Bronchial epithelial cell (primary cell): Measurements from ENCODE around the gene HERC6. TPM values are rescaled to one million over a fixed set of nuclear protein-coding genes. Genes with fewer than 3 reads are reported as not detected.
A peak's percentile ranks its signal among the peaks of the same experiment; 100 is the strongest.
"Not testable (repeated sequence)": the region's sequence is repeated elsewhere in the genome, so short reads cannot be mapped to it uniquely, and the experiment has no call there.

Source experiments
- DNase-seq: peaks from one replicate; pipeline ENCODE4 v3.0.0-alpha.2; 2010; ENCODE audit warnings: low read depth
- FAIRE-seq: peaks from 2 replicates; lab custom pipeline; 2011; peaks lifted over from hg19 to GRCh38; lab: Jason Lieb, UNC
- H3K27me3 ChIP-seq: 2 replicates; pipeline ENCODE4 v1.5.1; 2011; ENCODE audit warnings: low read length; ENCODE audit not compliant: control insufficient read depth, insufficient read depth
- H3K36me3 ChIP-seq: 2 replicates; pipeline ENCODE4 v1.5.1; 2011; ENCODE audit warnings: low read length; ENCODE audit not compliant: control insufficient read depth, insufficient read depth
- H3K4me3 ChIP-seq: 2 replicates; pipeline ENCODE4 v1.5.1; 2011; ENCODE audit warnings: mild to moderate bottlenecking, low read depth, low read length, control low read depth
- total RNA-seq: library from RNA; depleted of rRNA; stranded (reverse); fragments of >200 nt; gene quantifications from 2 replicates; pipeline ENCODE4 v1.2.1, GENCODE V29; 2014
- TF ChIP-seq, protein P1 (sequence below): IDR thresholded peaks from 2 replicates; pipeline ENCODE4 v1.5.1; 2011; ENCODE audit warnings: mild to moderate bottlenecking, moderate library complexity, low read length, control low read depth, inconsistent platforms; ENCODE audit not compliant: insufficient read depth, severe bottlenecking

Gene HERC6
- total RNA-seq, 1 donor from 2014 or later: 1.1 TPM

DNA sequence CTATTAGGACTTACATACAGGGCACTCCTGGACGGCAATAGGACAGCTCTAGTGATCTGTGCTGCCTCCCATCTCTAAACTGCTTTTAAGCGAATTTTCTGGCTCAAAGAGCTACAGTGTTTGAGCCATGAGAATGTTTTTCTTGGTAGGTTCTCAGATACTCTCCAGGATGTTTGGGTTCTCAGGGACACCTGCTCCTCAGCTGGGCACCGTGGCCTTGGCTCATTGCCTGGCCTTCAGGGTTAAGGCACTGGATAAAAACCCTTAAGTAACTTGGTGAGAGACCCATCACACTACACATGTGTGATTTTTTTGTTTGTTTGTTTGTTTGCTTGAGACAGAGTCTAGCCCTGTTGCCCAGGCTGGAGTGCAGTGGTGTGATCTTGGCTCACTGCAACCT, 39.8 kb downstream of the HERC6 start:
- Histone ChIP-seq H3K4me3 (no peak overlapping the region), H3K36me3 (no peaks in the 10 kb centered on the region), H3K27me3 (no peaks in the 10 kb centered on the region)
- TF ChIP-seq, protein P1, sequence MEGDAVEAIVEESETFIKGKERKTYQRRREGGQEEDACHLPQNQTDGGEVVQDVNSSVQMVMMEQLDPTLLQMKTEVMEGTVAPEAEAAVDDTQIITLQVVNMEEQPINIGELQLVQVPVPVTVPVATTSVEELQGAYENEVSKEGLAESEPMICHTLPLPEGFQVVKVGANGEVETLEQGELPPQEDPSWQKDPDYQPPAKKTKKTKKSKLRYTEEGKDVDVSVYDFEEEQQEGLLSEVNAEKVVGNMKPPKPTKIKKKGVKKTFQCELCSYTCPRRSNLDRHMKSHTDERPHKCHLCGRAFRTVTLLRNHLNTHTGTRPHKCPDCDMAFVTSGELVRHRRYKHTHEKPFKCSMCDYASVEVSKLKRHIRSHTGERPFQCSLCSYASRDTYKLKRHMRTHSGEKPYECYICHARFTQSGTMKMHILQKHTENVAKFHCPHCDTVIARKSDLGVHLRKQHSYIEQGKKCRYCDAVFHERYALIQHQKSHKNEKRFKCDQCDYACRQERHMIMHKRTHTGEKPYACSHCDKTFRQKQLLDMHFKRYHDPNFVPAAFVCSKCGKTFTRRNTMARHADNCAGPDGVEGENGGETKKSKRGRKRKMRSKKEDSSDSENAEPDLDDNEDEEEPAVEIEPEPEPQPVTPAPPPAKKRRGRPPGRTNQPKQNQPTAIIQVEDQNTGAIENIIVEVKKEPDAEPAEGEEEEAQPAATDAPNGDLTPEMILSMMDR: no peak
- DNase-seq (no peak), FAIRE-seq (no peak)

DNA sequence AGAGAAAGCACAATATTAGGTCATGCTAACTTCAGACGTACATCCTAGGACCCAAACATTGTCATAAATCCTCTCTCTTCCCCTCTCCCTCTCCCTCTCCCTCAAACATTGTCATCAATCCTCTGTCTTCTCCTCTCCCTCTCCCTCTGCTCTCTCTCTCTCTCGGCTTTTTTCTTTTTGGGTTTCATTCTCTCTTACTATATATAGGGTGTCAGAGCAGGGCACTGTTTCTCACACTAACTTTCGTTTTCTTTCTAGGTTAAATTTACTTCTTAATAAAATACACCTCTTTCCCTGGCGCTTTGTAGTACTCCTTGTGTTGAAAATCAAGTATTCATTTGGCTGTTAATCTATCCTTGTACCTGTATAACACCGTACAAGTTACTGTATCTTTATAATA, 41.2 kb downstream of the HERC6 start:
- TF ChIP-seq, protein P1: no peak
- no peak for FAIRE-seq
- H3K27me3 ChIP-seq: no peaks in the 10 kb centered on the region
- H3K36me3 ChIP-seq: no peaks in the 10 kb centered on the region
- no peak for DNase-seq
- no peak overlapping the region for H3K4me3 ChIP-seq

GRCh38 chr4:88420844-88421243, 42.2 kb downstream of the HERC6 start:
- DNase-seq (no peak), FAIRE-seq (no peak)
- Histone ChIP-seq H3K36me3 (no peaks in the 10 kb centered on the region), H3K27me3 (no peaks in the 10 kb centered on the region), H3K4me3 (no peak overlapping the region)
- TF ChIP-seq, protein P1: no peak

DNA sequence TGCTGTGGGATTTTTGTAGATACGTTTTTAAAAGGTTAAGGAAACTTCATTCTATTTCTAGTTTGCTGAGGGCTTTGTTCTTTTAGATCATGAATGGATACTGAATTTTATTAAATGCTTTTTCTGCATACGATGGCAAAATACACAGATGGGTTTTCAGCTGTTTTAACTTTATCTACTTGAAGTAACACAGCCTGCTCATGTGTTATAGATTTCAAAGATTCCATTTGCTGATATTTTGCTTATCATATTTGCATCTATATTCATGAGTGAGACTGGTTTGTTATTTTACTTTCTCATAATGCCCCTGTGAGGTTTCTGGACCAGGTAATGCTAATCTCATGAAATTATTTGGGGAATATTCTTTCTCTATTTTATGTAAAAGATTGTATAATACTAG, 43.8 kb downstream of the HERC6 start:
- TF ChIP-seq, protein P1: no peak
- DNase-seq (no peak), FAIRE-seq (no peak)
- Histone ChIP-seq H3K36me3 (no peaks in the 10 kb centered on the region), H3K27me3 (no peaks in the 10 kb centered on the region), H3K4me3 (no peak overlapping the region)

DNA sequence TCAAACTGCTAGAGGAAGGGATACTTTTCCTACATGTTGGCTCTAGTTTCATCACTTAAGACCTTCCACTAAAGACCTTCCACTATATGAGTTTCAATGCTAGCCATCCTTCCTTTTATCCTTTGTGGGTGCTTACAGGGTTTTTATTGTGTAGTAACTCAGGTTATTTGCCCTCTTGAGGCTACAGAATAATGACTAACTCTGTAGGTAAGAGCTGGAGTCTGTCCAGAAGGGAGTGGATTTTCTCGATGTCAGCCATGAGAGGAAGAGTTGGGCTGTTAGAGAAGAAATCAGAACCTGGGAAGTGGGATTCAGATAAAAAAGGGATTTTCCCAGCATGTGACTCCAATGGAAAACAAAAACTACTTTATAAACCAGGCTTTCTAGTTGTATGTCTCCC, 50.7 kb downstream of the HERC6 start:
- TF ChIP-seq, protein P1: no peak
- peak; percentile 46 for DNase-seq
- Histone ChIP-seq H3K4me3 (no peak overlapping the region), H3K36me3 (no peaks in the 10 kb centered on the region), H3K27me3 (no peaks in the 10 kb centered on the region)
- no peak for FAIRE-seq

DNA sequence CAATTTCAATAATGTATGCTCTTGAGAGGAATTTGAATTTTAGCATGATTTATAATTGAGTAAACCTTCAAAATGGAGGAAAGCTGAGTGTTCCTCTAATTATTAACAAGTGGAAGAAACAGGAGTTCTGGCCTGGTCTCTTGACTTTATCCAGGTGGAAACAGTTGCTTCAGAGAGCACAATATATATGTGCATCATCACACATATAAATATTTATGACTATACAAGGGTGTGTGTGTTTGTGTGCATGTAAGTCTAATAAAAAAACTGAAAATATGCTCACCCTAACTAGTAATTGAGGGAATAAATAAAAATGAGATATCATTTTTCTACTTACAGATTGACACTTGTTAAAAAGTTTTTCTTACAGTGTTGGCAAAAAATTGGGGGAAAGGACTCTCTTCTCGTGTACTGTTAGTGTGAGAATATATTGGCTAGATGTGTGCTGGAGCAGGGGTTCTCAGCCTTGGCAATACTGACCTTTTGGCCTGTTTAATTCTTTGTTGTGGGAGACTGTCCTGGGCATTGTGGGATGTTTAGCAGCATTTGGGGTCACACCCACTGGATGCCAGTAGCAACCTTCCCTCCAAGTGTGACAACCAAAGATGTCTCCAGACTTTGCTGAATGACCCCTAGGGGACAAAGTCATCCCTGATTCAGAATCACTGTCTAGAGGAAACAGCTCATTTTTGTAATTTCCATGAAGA, 57.5 kb downstream of the HERC6 start:
- DNase-seq (no peak), FAIRE-seq (peak; percentile 23)
- no peaks in the 10 kb centered on the region for H3K27me3 ChIP-seq
- H3K4me3 ChIP-seq: no peak overlapping the region
- H3K36me3 ChIP-seq: no peaks in the 10 kb centered on the region
- TF ChIP-seq, protein P1: no peak

DNA sequence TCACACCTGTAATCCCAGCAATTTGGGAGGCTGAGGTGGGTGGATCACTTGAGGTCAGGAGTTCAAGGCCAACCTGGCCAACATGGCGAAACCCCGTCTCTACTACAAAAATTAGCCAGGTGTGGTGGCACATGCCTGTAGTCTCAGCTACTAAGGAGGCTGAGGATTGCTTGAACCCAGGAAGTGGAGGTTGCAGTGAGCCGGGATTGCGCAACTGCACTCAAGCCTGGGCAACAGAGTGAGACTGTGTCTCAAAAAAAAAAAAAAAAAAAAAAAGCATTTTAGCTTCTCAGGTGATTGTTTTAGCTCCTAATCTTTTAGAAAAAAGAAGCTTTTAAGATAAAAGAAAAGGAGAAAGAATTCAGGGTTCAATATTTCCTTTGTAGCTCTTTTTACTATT, 59.2 kb downstream of the HERC6 start:
- H3K36me3 ChIP-seq, H3K4me3 ChIP-seq, H3K27me3 ChIP-seq, FAIRE-seq, DNase-seq: not testable (repeated sequence)
